OCI-M2 (cell line): ENCODE measurements around the gene CORO2B.

Experiments
- DNase-seq: peaks from one replicate; lab custom pipeline; 2025; ENCODE audit not compliant: unreplicated experiment; lab: John Stamatoyannopoulos, UW

CORO2B gene

GRCh38 chr15:68765602-68766368 is 187.0 kb downstream of the CORO2B start:
- no peak for DNase-seq

GRCh38 chr15:68767833-68768232 is 189.0 kb downstream of the CORO2B start:
- DNase-seq = no peak

GRCh38 chr15:68768321-68768720 is 189.5 kb downstream of the CORO2B start:
- no peak for DNase-seq

- DNase-seq = no peak
These were observed 190.9 kb downstream of the CORO2B start for GRCh38 chr15:68769702-68770101.

- DNase-seq = no peak
These were observed 191.4 kb downstream of the CORO2B start for GRCh38 chr15:68770216-68770615.

GRCh38 chr15:68773036-68773435 is 194.2 kb downstream of the CORO2B start:
- no peak for DNase-seq

GRCh38 chr15:68774120-68774519 is 195.3 kb downstream of the CORO2B start:
- DNase-seq = no peak

- no peak for DNase-seq
These were observed 195.9 kb downstream of the CORO2B start for GRCh38 chr15:68774521-68775235.

- no peak for DNase-seq
These were observed 196.4 kb downstream of the CORO2B start for GRCh38 chr15:68775236-68775577.

GRCh38 chr15:68775671-68776476 is 197.1 kb downstream of the CORO2B start:
- no peak for DNase-seq

GRCh38 chr15:68776477-68777270 is 197.9 kb downstream of the CORO2B start:
- no peak for DNase-seq
